Measurements from ENCODE around the gene TEPSIN.

DNA sequence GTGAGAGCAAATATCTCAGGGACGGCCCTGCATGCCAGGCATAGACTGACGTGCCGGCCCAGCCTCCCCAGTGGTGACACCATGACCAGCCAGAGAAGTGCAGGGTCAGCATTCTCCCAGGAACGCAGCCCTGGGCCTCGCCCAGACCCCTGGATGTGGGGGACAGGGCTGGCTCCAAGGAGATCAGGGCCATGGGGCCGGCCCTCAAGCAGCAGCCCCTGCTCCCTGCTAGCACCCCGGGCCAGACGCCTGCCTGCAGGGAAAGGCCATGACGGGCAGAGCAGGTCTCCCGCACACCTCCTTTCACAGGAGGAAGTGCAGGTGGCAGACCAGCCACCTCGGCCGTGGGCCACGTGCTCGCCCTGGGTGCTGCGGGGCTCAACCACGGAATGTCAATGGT, 9.8 kb upstream of the TEPSIN start:
- TF ChIP-seq, protein P1, sequence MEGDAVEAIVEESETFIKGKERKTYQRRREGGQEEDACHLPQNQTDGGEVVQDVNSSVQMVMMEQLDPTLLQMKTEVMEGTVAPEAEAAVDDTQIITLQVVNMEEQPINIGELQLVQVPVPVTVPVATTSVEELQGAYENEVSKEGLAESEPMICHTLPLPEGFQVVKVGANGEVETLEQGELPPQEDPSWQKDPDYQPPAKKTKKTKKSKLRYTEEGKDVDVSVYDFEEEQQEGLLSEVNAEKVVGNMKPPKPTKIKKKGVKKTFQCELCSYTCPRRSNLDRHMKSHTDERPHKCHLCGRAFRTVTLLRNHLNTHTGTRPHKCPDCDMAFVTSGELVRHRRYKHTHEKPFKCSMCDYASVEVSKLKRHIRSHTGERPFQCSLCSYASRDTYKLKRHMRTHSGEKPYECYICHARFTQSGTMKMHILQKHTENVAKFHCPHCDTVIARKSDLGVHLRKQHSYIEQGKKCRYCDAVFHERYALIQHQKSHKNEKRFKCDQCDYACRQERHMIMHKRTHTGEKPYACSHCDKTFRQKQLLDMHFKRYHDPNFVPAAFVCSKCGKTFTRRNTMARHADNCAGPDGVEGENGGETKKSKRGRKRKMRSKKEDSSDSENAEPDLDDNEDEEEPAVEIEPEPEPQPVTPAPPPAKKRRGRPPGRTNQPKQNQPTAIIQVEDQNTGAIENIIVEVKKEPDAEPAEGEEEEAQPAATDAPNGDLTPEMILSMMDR (IDR thresholded peaks at IDR 0.05; ENCODE audit: poor library complexity, severe bottlenecking): no peak
- TF ChIP-seq RAD21 (conservative IDR thresholded peaks at IDR 0.05) (no peak), EZH2 (IDR thresholded peaks at IDR 0.05; ENCODE audit: borderline replicate concordance, insufficient read depth, low read length, poor library complexity, severe bottlenecking) (no peak)
